HG03196 (cell line): ENCODE results near the gene TIMM29.
A peak's percentile ranks its signal among the peaks of the same experiment; 100 is the strongest.

Experiments
- ATAC-seq: cut with Tn5 transposase; IDR thresholded peaks from one replicate; pipeline ENCODE4 v1.9.1; 2021; ENCODE audit not compliant: unreplicated experiment

TIMM29 gene

DNA sequence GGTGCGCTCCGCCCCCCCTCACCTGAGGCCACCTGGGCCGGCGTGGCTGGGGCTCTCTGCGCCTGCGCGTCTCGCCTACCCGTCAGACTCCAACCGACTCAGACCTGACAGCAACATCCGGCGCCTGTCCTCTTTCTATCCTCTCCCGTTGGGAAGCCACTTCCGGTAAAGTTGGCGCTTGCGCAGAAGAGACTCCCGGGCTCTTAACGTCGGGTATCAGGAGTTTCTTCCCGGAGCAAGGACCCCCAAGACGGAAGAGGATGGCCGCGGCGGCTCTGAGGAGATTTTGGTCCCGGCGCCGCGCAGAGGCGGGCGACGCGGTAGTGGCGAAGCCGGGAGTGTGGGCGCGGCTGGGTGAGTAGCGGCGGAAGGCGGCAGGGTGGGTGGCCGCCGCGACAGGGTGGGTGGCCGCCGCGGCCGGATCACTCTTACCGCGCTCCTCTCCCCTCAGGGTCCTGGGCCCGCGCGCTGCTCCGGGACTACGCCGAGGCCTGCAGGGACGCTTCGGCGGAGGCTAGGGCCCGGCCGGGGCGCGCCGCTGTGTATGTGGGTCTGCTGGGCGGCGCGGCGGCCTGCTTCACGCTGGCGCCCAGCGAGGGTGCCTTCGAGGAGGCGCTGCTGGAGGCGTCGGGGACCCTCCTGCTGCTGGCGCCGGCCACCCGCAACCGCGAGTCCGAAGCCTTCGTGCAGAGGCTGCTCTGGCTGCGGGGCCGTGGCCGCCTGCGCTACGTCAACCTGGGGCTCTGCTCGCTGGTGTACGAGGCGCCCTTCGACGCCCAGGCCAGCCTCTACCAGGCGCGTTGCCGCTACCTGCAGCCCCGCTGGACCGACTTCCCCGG is at the start of gene TIMM29, which contains the start of gene YIPF2:
TSS of gene TIMM29 (plus strand) at position 249 of the 839 bp plus-strand sequence. CDS start at position 261, 12 bp downstream.
TSS of gene YIPF2 (minus strand) at position 77 of the 839 bp plus-strand sequence. CDS start 229 bp downstream, outside the sequence.
- peak; percentile 76 for ATAC-seq

DNA sequence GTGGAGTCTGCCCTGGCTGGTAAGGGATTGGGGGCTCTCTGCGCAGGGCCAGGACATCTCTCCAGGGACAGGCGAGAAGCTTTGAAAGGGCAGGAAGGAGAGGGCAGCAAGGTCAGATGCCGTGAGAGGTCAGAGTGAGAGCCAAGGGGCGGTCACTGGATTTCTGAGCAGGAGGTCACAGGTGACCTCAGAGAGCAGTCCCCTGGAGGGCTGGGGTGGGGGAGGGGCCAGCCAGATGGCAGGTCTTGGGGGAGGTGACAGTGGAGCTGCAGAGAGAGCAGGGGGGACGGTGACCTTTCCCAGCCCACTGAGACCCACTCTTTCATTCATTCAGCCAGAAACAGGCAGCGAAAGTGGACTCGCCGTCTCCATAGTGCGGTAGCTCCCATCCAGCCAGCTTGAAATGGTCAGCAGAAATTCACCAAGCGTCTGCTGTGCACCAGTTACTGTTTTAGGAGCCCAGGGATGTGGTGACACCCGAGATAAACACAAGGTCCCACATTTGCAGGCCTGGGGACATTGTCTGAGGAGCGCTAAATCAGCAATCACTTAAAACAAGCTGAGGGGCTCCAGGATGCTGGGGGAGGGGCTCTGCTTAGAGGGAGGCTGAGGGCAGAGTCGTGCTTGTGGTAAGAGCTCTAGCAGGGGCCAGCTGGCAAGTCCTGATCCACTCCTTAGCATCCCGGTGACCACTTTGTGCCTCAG is 47.1 kb upstream of the TIMM29 start:
- ATAC-seq: no peak

DNA sequence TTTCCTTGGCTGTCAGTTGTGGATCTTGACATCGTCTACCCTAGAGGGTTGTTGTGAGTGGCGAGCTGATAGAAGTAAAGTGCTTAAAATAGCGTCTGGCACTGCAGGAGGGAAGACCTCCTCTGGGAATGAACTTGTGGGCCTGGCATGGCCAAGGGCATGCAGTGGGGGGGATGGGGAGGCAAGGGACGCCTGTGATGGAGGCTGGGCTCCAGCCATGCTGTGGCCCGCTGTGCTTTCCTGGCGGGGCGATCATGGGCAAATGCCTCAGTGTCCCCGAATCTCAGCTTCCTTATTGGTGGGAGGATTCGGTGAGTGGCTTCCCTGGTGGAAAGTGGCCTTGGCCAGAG is 46.5 kb upstream of the TIMM29 start:
- no peak for ATAC-seq

DNA sequence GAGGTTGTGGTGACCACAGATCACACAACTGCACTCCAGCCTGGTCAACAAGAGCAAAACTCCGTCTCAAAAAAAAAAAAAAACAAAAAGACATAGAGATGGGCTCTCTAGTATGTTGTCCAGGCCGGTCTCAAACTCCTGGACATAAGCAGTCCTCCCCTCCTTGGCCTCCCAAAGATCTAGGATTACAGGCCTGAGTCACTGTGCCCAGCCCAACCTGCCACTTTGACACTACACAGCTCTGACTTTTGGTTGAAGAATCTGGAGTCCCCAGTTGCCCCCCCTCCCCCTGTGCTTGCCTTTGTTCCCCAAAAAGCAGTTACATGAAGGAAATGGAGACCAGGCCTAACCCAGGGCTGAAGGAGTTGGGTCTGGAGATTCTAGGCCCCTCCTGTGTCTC is 44.3 kb upstream of the TIMM29 start:
- ATAC-seq: no peak

DNA sequence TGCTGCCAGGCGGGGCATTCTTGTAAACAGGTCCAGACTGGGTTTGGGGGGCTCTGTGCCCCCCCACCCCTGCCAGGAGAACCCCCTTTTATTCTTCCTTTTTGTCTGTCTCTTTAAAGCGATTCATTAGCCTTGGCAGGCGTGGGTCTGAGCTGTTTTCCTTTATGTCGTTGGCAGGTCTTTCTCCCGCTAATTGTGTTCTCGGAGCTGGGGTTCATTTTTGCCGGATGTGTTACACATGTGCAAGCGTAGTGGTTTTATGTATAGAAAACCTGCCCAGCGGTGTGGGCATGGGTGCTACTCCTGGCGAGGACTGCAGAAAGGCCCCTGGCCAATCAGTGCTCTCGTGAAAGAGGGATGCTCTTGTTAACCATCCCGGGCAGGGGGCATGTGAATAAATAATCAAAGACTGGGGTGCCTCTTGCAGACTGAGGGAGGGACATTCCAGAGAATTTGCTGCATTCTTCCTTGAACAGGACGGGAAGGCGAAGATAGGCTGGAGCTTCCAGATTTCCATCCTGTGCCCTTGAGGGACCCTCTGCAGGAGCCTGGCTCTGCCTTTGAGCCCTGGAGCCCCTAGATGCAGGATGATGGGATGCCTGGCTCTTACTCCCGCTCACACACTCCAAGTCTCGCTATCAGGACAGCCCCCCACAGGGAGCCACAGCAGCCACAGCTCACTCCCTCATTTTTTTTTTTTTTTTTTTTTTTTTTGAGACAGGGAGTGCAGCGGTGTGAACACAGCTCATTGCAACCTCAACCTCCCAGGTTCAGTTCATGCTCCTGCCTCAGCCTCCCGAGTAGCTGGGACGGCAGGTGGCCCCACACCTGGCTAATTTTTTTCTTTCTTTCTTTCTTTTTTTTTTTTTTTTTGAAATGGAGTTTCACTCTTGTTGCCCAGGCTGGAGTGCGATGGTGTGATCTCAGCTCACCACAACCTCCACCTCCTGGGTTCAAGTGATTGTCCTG is 43.1 kb upstream of the TIMM29 start:
- ATAC-seq: no peak

DNA sequence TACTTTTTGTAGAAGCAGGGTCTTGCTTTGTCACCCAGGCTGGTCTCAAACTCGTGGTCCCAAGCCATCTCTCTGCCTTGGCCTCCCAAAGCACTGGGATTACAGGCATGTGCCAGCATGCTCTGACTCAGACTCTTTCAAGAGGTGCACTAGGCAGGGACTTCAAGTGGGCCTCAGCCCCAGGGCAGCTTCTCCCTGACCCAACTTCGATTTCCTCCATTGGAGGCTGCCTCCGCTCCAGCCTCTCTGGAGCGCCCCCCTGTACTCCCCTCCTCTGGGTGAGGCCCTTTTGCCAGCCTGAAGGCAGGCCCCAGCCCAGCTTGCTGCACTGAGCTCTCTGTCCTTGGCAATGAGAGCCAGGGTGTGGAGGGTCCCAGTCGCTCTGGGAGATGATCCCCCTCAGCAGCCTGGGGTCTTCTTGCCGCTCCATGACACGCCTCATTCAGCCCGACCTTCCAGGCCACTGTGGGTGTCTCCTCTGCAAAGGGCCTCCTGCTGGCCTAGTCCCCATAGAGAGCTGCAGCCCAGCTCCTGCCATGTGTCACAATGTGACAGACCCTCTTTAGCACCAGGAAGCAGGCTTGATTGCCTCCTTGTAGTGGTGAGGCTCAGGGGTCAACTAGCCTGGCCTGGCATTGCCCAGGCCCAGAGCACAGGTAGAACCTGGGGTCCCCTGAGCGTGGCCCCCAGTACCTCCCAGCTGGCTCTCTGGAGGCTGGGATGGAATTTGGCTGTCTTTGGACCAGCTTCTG is 40.8 kb upstream of the TIMM29 start:
- no peak for ATAC-seq

DNA sequence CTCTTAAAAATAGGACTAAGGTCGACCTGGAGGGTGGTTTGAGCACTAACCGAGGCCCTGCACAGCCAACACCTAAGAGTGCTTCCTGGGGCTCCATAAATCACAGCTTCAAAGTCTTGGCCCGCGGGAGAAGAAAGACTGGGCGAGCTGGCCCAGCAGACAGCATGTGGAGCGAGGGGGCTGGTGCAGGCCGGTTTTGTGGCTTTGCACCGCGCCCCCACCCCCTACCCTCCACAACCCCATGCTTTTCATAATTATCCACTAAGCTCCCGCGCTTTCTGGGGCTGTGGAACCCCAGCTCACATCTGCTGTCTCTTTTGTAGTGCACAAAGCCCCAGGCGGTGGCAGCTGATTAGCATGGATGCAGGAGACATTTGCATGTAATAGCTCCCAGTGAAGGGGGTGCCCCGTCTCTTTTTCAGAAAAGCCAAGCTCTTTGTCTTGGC is 40.2 kb upstream of the TIMM29 start:
- ATAC-seq: no peak

DNA sequence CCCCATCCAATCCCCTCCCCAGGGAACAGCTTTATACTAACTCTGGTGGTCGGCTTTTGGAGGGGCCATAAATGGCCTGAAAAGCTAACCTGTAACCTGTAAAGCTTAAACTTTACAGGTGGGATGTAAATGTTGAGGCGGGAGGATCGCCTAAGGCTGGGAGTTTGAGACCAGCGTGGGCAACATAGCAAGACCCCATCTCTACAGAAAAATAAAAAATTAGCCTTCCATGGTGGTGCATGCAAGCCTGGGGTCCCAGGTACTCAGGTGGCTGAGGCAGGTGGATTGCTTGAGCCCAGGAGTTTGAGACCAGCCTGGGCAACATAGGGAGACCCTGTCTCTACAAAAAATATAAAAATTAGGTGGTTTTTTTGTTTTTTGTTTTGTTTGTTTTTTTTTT is 38.7 kb upstream of the TIMM29 start:
- no peak for ATAC-seq

DNA sequence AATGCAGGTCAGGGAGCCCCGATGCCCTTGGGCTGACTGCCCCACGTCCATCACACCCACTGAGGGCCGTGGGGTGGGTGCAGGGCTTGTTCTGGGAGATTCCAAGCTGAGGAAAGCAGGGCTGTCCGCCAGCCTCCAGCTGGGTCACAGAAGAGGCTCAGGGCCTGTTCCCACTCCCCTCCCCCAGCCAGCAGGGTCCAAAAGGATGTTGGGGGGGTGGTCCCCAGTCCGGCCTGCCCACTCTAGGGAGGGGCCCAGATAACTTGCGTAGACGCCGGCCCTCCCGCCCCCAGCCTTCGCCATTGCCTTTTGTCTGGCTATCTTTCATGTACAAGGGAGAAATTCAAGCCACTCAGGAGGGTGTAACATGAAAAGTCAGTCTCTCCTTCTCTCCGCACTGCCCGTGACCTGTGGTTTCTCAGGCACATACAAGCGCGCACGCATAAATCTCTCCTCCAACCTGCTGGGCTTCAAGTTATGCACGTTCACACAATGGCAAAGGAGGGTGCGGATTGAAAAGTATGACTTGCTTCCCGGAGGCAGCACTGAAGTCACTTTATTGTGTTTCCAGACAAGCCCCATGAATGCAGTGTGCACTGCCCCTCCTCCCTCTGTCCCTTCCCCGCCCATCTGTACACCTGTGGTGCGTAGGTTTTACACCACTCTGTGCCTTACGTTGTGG is 37.1 kb upstream of the TIMM29 start:
- no peak for ATAC-seq

DNA sequence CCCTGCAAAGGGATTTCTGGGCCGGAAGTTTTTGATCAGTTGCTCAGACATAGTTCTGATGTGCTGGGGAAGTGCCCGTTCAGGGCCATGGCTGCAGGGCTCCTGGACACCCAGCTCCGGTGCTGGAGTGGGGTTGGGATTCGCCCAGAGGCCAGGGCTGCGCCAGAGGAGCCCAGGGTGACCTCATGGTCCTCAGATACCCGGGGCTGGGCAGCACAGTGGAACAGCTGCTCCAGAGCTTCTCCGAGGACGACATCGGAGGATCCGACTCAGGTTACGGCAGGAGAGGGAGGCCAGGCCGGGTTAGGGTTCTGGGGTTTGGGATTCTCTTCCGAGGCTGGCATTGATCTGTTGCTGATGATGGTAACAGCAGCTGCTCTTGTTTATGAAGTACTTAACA is 36.4 kb upstream of the TIMM29 start:
- ATAC-seq: no peak

DNA sequence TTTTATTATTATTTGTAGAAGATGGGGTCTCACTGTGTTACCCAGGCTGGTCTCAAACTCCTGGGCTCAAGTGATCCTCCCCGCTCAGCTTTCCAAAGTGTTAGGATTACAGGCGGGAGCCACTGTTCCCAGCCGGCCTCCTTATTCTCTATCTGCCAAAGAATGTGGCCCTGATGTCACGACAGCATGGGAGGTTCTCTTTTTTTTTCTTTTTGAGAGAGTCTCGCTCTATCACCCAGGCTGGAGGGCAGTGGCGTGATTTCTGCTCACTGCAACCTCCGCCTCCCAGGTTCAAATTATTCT is 33.7 kb upstream of the TIMM29 start:
- no peak for ATAC-seq

DNA sequence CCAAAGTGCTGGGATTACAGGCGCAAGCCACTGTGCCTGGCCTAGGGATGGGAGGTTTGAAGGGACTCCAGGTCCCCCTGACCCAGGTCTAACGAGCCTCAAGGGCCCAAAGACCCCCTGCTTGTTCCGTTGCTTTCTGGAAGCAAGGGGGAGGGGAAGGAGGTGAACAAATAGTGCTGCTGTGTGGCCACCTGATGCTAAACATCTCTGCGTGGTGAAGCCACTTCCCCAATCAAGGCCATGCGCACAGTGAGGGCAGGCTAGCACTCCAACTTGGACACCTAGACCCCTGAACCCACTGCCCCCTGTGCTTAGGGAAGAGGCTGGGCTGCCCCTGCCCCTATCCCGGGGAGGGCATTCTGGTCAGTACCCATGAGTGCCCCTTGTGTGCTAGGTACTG is 33.2 kb upstream of the TIMM29 start:
- ATAC-seq: no peak

DNA sequence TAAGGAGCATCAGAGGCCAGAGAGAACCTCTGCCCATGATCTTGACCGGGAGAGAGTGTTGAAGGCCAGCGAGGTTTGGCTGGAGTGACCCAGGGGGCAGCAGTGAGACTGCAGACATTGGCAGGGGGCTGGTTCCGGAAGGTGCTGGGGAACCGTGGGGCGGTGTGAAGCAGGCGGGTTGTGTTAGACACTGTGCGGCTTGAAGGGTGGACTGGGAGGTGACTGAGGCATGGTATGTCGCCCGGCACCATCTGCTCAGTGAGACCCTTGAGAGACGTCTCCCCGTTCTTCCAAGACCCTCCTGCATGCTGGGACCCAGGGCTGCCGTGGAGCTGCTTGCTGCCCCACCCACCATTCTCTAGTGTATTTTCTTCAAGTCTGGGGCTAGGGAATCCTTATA is 32.7 kb upstream of the TIMM29 start:
- ATAC-seq: no peak

DNA sequence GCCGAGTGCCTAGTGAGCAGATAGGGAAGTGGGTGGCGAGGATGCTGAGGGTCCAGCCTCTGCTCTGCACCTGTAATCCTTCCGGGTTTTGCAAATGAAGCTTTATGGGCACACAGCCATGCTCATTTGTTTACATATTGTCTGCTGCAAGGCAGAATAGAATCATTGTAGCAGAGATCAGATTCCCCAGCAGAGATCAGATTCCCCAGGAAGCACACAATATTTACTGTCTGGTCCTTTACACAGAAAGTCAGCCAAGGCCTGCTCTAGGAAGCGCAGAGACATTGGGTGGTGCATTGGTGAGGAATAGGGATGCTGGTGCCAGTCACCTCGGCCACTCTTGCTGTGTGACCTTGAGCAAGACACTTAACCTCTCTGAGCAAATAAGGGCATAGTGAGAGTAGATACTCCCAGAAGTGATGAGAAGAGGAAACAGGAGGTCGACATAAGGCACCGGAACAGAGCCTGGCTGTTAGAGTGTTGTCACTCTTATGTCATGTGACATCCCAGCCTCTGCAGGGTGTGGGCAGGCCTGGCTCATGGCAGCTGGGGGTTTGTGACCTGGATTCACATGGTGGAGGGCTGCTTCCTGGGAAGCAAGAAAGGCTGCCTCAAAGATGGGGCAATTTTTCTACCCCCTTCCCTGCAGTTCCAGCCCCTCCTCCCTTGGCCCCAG is 31.6 kb upstream of the TIMM29 start:
- ATAC-seq: no peak

DNA sequence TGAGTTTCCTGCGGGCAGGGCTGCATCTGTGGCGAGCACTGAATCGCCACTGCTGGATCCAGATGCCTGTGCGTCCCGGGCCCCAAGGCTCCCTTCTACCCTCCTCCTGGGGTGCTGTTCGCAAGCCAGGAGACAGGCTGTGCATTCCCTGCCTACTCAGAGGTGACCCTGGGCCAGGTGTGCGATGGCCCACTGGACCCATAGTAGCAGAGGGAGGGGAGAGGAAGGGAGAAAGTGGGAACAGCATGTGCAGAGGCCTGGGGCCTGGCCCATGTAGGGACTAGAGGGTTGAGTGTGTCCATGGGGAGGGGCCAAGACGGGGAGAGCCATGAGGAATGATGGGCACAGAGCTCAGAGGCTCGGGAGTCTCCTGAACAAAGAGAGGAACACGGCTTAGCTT is 30.0 kb upstream of the TIMM29 start:
- no peak for ATAC-seq

DNA sequence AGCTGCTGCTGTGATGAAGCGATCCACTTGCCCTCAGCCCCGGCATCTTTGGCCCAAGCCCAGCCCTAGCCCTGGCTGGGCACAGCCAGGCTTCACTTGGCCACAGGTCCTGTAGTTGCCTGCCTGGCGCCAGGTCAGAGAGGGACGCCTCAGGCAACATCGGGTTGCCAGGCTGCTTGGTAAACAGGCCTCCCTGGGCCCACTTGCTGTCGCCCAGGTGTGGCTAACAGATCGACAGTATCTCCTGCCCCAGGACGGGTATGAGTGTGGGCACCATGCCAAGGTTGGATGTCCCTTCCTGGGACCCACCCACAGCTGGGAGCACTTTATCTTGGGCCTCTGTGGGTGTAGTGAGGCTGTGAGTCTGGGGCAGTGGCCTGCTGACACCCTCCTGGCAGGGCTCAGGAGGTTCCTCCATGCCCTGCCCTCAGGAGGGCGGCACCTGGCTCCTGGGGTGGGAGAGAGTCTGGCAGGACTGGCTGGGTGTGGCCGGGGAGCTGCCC is 29.4 kb upstream of the TIMM29 start:
- ATAC-seq: no peak

DNA sequence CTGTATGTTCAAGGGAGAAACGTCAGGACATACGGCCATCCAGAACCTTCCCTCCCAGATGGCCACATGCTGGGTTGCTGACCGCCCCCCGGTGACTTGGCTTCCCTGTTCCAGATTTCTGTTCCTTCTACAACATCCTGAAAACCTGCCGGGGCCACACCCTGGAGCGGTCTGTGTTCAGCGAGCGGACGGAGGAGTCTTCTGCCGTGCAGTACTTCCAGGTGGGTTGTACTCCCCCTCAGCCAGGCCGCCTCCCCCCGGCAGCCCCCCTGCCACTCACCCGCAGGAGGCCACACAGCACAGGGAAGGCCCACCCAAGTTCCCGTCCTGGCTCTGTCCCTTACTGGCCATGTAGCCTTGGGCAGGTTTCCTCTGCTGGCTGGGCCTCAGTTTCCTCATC is 20.7 kb upstream of the TIMM29 start:
- no peak for ATAC-seq

DNA sequence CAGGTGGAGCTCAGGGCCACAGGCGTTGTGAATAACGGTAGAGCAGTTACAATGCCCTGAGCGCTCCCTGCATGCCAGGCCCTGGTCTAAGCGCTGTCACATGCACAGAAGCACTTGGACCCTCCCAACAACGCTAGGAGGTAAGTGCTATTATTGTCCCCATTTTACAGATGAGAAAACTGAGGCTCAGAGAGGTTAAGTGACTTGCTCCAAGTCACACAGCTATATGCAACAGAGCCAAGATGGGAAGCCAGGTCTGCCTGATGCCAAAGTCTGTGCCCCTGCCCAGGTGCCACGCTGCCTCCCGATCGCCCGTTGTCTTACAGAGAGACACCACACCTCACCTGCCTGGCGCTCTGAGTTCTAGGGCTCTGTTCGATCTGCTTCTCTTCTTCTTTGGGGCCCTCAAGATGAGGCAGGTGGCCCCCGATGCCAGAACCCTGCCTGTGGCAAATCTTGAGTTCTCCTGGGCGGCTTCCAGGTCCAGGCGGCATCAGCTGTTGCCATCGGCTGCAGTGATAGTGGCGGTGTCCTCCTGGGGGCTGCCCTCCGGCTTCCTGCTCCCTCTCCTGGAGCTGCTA is 20.1 kb upstream of the TIMM29 start:
- no peak for ATAC-seq
